Caco-2 (cell line): Measurements from ENCODE around the gene QPCT. TPM values are rescaled to one million over a fixed set of nuclear protein-coding genes. Genes with fewer than 3 reads are reported as not detected.
A peak's percentile ranks its signal among the peaks of the same experiment; 100 is the strongest.

Experiments used
- BruUV-seq: library from RNA; stranded (reverse); fragments of 400-500 nt; replicated peaks from 2 replicates; lab custom pipeline; 2021; lab: Mats Ljungman, UMichigan
- CTCF ChIA-PET: fragments of 300-600 bp; sonication (Branson Sonifier 250); formaldehyde crosslinking; loops from one replicate; lab custom pipeline; 2022; ENCODE audit warnings: antibody characterized with exemption; lab: Charles Lee
- POLR2A ChIA-PET: fragments of 300-600 bp; sonication (Branson Sonifier 250); formaldehyde crosslinking; loops from one replicate; lab custom pipeline; 2022; ENCODE audit warnings: antibody characterized with exemption; lab: Charles Lee
- DNase-seq, 2 experiments: peaks; one replicate each; pipeline versions ENCODE4 v3.0.0 to v3.0.0-alpha.2; 2020 to 2022
- H3K27me3 ChIP-seq: replicated peaks from 2 replicates; pipeline ENCODE4 v1.6.0; 2011; ENCODE audit warnings: low read length; ENCODE audit not compliant: control insufficient read depth, insufficient read depth
- H3K36me3 ChIP-seq: 2 replicates; pipeline ENCODE4 v1.5.1; 2011; ENCODE audit warnings: low read length; ENCODE audit not compliant: control insufficient read depth, insufficient read depth
- H3K4me1 ChIP-seq: fragments of 250-450 bp; sonication (Bioruptor Pico); 2 replicates; pipeline ENCODE4 v1.5.1; 2020; ENCODE audit warnings: mild to moderate bottlenecking
- H3K4me3 ChIP-seq: 2 replicates; pipeline ENCODE4 v1.5.1; 2011; ENCODE audit warnings: low read depth, mild to moderate bottlenecking, control low read depth, low read length
- H3K9me3 ChIP-seq: fragments of 250-450 bp; sonication (Bioruptor Pico); 2 replicates; pipeline ENCODE4 v1.5.1; 2020; ENCODE audit warnings: mild to moderate bottlenecking, moderate library complexity
- H3K27ac Mint-ChIP-seq: one replicate; pipeline ENCODE4 v1.8.0; 2022; ENCODE audit warnings: mixed read lengths; ENCODE audit not compliant: unreplicated experiment
- H3K27me3 Mint-ChIP-seq: one replicate; pipeline ENCODE4 v1.8.0; 2022; ENCODE audit warnings: mixed read lengths; ENCODE audit not compliant: insufficient read depth, unreplicated experiment
- H3K36me3 Mint-ChIP-seq: one replicate; pipeline ENCODE4 v1.8.0; 2022; ENCODE audit warnings: mild to moderate bottlenecking, mixed read lengths; ENCODE audit not compliant: insufficient read depth, unreplicated experiment
- H3K4me1 Mint-ChIP-seq: one replicate; pipeline ENCODE4 v1.8.0; 2022; ENCODE audit warnings: low read depth, mixed read lengths; ENCODE audit not compliant: unreplicated experiment
- H3K4me3 Mint-ChIP-seq: one replicate; pipeline ENCODE4 v1.8.0; 2022; ENCODE audit warnings: mild to moderate bottlenecking, moderate library complexity, mixed read lengths; ENCODE audit not compliant: unreplicated experiment
- H3K9me3 Mint-ChIP-seq: one replicate; pipeline ENCODE4 v1.8.0; 2022; ENCODE audit warnings: mixed read lengths; ENCODE audit not compliant: unreplicated experiment
- CTCF ChIP-seq, 2 experiments: fragments of 200-600 bp in 1 of 2; IDR thresholded peaks; 1 replicate in 1 of 2; 2 replicates in 1 of 2; pipeline versions ENCODE4 v1.5.1 to v1.8.0; 2011 to 2022; ENCODE audit warnings: antibody characterized with exemption in 1 of 2, control low read depth in 1 of 2, inconsistent platforms in 1 of 2, low read depth in 1 of 2, low read length in 1 of 2, mild to moderate bottlenecking in 1 of 2, moderate library complexity in 1 of 2; ENCODE audit not compliant: insufficient read depth in 1 of 2, severe bottlenecking in 1 of 2, unreplicated experiment in 1 of 2
- intact Hi-C: fragments of 100-400 bp; cut with micrococcal nuclease; formaldehyde crosslinking; loops from one replicate; pipeline ENCODE4 v1.10.0; 2022; ENCODE audit not compliant: unreplicated experiment
- total RNA-seq: library from RNA; stranded (reverse); gene quantifications from 2 replicates; pipeline ENCODE4 v1.2.3, GENCODE V29; 2022

QPCT gene
- total RNA-seq, 1 experiment from 2014 or later, result 4.7 TPM

GRCh38 chr2:37389989-37390765, 45.7 kb downstream of the QPCT start:
- H3K4me3 ChIP-seq, result no peak overlapping the region
- H3K4me1 ChIP-seq, result peaks cover 12% of the 10 kb centered on the region
- Mint-ChIP-seq H3K27ac (no peak overlapping the region), H3K4me1 (peaks cover 26% of the 10 kb centered on the region), H3K36me3 (no peaks in the 10 kb centered on the region), H3K27me3 (no peaks in the 10 kb centered on the region), H3K9me3 (peaks cover 10% of the 10 kb centered on the region), H3K4me3 (no peak overlapping the region)
- peak; percentile 40 to 46 for DNase-seq
- no peak for TF ChIP-seq CTCF (IDR thresholded peaks at IDR 0.05; ENCODE audit: insufficient read depth in 1 of 2, low read depth in 1 of 2, low read length in 1 of 2, severe bottlenecking in 1 of 2, unreplicated experiment in 1 of 2)
- CTCF ChIA-PET, result interaction anchor here (1.2 kb wide), 1 partner anchor 487 kb away, joined by 4 read pairs; no protein-coding TSS in a partner anchor
- intact Hi-C loops, result loop anchor here (2.0 to 10.0 kb wide), 2 partner anchors 47 to 885 kb away; no protein-coding TSS in a partner anchor
- no peaks in the 10 kb centered on the region for H3K27me3 ChIP-seq
- H3K9me3 ChIP-seq, result no peaks in the 10 kb centered on the region
- H3K36me3 ChIP-seq, result no peaks in the 10 kb centered on the region
- POLR2A ChIA-PET, result interaction anchor here (0.6 to 1.2 kb wide), 2 partner anchors 16 to 231 kb away, joined by 3 read pairs; no protein-coding TSS in a partner anchor
- no TSS peak for BruUV-seq

DNA sequence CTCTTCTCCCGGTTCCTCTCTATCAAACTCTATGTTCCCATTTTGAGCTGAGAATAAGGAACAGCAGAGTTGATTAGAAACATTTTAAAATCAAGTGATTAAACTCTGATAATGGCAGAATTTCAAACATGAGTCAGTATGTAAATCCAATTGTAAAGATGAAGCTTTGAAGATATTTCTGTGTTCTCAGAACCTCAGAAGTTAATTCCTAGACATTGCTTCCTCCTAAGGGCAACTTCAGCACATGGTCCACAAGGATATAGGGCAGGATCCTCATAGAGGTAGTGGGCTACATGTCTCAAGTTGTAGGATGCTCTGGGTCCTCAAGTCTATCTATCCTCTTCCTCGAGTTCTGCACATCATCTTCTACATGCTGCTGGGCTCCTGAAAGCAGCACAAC, 46.3 kb downstream of the QPCT start:
- DNase-seq, result no peak
- no peak for TF ChIP-seq CTCF (IDR thresholded peaks at IDR 0.05; ENCODE audit: insufficient read depth in 1 of 2, low read depth in 1 of 2, low read length in 1 of 2, severe bottlenecking in 1 of 2, unreplicated experiment in 1 of 2)
- Histone ChIP-seq H3K4me1 (peaks cover 12% of the 10 kb centered on the region), H3K36me3 (no peaks in the 10 kb centered on the region), H3K27me3 (no peaks in the 10 kb centered on the region), H3K4me3 (no peak overlapping the region), H3K9me3 (no peaks in the 10 kb centered on the region)
- no peaks in the 10 kb centered on the region for H3K27me3 Mint-ChIP-seq
- no peaks in the 10 kb centered on the region for H3K36me3 Mint-ChIP-seq
- H3K4me3 Mint-ChIP-seq, result no peak overlapping the region
- peaks cover 10% of the 10 kb centered on the region for H3K9me3 Mint-ChIP-seq
- BruUV-seq, result no TSS peak
- H3K4me1 Mint-ChIP-seq, result peaks cover 26% of the 10 kb centered on the region
- ChIA-PET POLR2A (interaction anchor here (1.2 kb wide), 1 partner anchor 231 kb away, joined by 3 read pairs; no protein-coding TSS in a partner anchor), CTCF (interaction anchor here (1.2 kb wide), 1 partner anchor 486 kb away, joined by 4 read pairs; no protein-coding TSS in a partner anchor)
- no peak overlapping the region for H3K27ac Mint-ChIP-seq
- intact Hi-C loops, result loop anchor here (2.0 to 10.0 kb wide), 2 partner anchors 48 to 884 kb away; no protein-coding TSS in a partner anchor

GRCh38 chr2:37391711-37392110, 47.3 kb downstream of the QPCT start:
- Histone ChIP-seq H3K4me1 (peaks cover 12% of the 10 kb centered on the region), H3K27me3 (no peaks in the 10 kb centered on the region), H3K9me3 (no peaks in the 10 kb centered on the region), H3K36me3 (no peaks in the 10 kb centered on the region), H3K4me3 (no peak overlapping the region)
- Mint-ChIP-seq H3K4me3 (no peak overlapping the region), H3K36me3 (no peaks in the 10 kb centered on the region), H3K9me3 (peaks cover 10% of the 10 kb centered on the region), H3K27ac (no peak overlapping the region), H3K4me1 (peaks cover 26% of the 10 kb centered on the region), H3K27me3 (no peaks in the 10 kb centered on the region)
- CTCF ChIA-PET, result interaction anchor here (0.5 kb wide), 1 partner anchor 83 kb away, joined by 3 read pairs; no protein-coding TSS in a partner anchor
- intact Hi-C loops, result loop anchor here (2.0 to 10.0 kb wide), 2 partner anchors 49 to 883 kb away; no protein-coding TSS in a partner anchor
- POLR2A ChIA-PET, result no interaction called here
- no peak for TF ChIP-seq CTCF (IDR thresholded peaks at IDR 0.05; ENCODE audit: insufficient read depth in 1 of 2, low read depth in 1 of 2, low read length in 1 of 2, severe bottlenecking in 1 of 2, unreplicated experiment in 1 of 2)
- DNase-seq, result no peak
- BruUV-seq, result no TSS peak
